ENCODE measurements around the gene CAMK2G. TPM values are rescaled to one million over a fixed set of nuclear protein-coding genes. Genes with fewer than 3 reads are reported as not detected.

The CAMK2G gene
- polyA plus RNA-seq, 3 donors: 1.7 to 60.7 (median 3.0) TPM

GRCh38 chr10:73908853-73909539, 34.6 kb upstream of the CAMK2G start:
- Histone ChIP-seq H3K4me2 (replicated peaks; ENCODE audit: extremely low read depth, low read length, poor library complexity, severe bottlenecking) (peak overlapping the region; percentile 24), H3K27me3 (ENCODE audit: control insufficient read depth in 2 of 2, insufficient read depth in 2 of 2, low read length in 2 of 2) (peaks cover 0 to 5% of the 10 kb centered on the region in 2 donors), H3K27ac (ENCODE audit: low read depth in 1 of 2, low read length in 2 of 2) (peak overlapping the region; percentile 41 to 47), H4K20me1 (ENCODE audit: insufficient read depth, low read length) (peaks cover 4% of the 10 kb centered on the region), H3K9ac (ENCODE audit: insufficient read depth, low read length, poor library complexity, severe bottlenecking) (no peak overlapping the region), H3K4me3 (replicated peaks in 1 of 3; ENCODE audit: low read depth in 2 of 3, low read length in 3 of 3) (no peak overlapping the region), H3K9me3 (replicated peaks in 1 of 2; ENCODE audit: control insufficient read depth in 1 of 2, insufficient read depth in 1 of 2, low read length in 2 of 2) (no peaks in the 10 kb centered on the region), H3K4me1 (ENCODE audit: control insufficient read depth in 1 of 2, insufficient read depth in 2 of 2, low read length in 2 of 2) (peaks cover 66 to 74% of the 10 kb centered on the region in 2 donors), H2AFZ (ENCODE audit: insufficient read depth, low read depth, low read length, poor library complexity, severe bottlenecking) (no peak overlapping the region), H3K36me3 (replicated peaks in 1 of 2; ENCODE audit: control insufficient read depth in 1 of 2, insufficient read depth in 2 of 2, low read length in 2 of 2) (no peaks in the 10 kb centered on the region), H3K79me2 (ENCODE audit: insufficient read depth, low read length) (peaks cover 29% of the 10 kb centered on the region)
- H3K9me3 Mint-ChIP-seq: no peaks in the 10 kb centered on the region
- peak overlapping the region in 1 of 2 donors; percentile 30 for H3K4me3 Mint-ChIP-seq
- intact Hi-C loops (cut with micrococcal nuclease): loop anchor here in 1 of 2 donors (10.0 kb wide), 1 partner anchor 86 kb away; the partner anchor contains the start of gene VCL
- H3K27me3 Mint-ChIP-seq (ENCODE audit: low read depth in 3 of 3): peaks cover 6 to 17% (median 12%) of the 10 kb centered on the region in 3 donors
- H3K4me1 Mint-ChIP-seq: peaks cover 72% of the 10 kb centered on the region
- TF ChIP-seq CTCF (IDR thresholded peaks at IDR 0.05): no peak
- peaks cover 7 to 10% of the 10 kb centered on the region in 2 donors for H3K36me3 Mint-ChIP-seq
- peak; percentile 93 to 100 (median 93) for DNase-seq
- H3K27ac Mint-ChIP-seq: peak overlapping the region; percentile 57 to 95 (median 88)
- WGBS (ENCODE audit: insufficient coverage): 0% methylated on average over 6 of the region's 10 CpGs

- H3K36me3 ChIP-seq (replicated peaks in 1 of 2; ENCODE audit: control insufficient read depth in 1 of 2, insufficient read depth in 2 of 2, low read length in 2 of 2): no peaks in the 10 kb centered on the region
- DNase-seq: peak; percentile 83 to 97 (median 93)
- H2AFZ ChIP-seq (ENCODE audit: insufficient read depth, low read depth, low read length, poor library complexity, severe bottlenecking): no peak overlapping the region
- H3K4me3 ChIP-seq (replicated peaks in 1 of 3; ENCODE audit: low read depth in 2 of 3, low read length in 3 of 3): peak overlapping the region in 1 of 3 experiments; percentile 36
- peak overlapping the region; percentile 34 to 84 for H3K27ac ChIP-seq (ENCODE audit: low read depth in 1 of 2, low read length in 2 of 2)
- H4K20me1 ChIP-seq (ENCODE audit: insufficient read depth, low read length): peaks cover 4% of the 10 kb centered on the region
- peak overlapping the region; percentile 50 for H3K4me2 ChIP-seq (replicated peaks; ENCODE audit: extremely low read depth, low read length, poor library complexity, severe bottlenecking)
- H3K4me1 ChIP-seq (ENCODE audit: control insufficient read depth in 1 of 2, insufficient read depth in 2 of 2, low read length in 2 of 2): peaks cover 66 to 74% of the 10 kb centered on the region in 2 donors
- Mint-ChIP-seq H3K36me3 (peaks cover 2% of the 10 kb centered on the region in 2 donors), H3K27me3 (ENCODE audit: low read depth in 3 of 3) (peaks cover 6 to 17% (median 12%) of the 10 kb centered on the region in 3 donors), H3K27ac (peak overlapping the region; percentile 85 to 95 (median 88)), H3K4me3 (peak overlapping the region; percentile 57 to 83), H3K9me3 (no peaks in the 10 kb centered on the region), H3K4me1 (peaks cover 74% of the 10 kb centered on the region)
- intact Hi-C loops (cut with micrococcal nuclease): loop anchor here in 1 of 2 donors (2.0 to 10.0 kb wide), 2 partner anchors 19 to 87 kb away; partner anchors contain the start of gene VCL
- 0% methylated on average over 1 of the region's 6 CpGs for WGBS (ENCODE audit: insufficient coverage)
- H3K9ac ChIP-seq (ENCODE audit: insufficient read depth, low read length, poor library complexity, severe bottlenecking): peak overlapping the region; percentile 27
- peaks cover 0 to 5% of the 10 kb centered on the region in 2 donors for H3K27me3 ChIP-seq (ENCODE audit: control insufficient read depth in 2 of 2, insufficient read depth in 2 of 2, low read length in 2 of 2)
- H3K9me3 ChIP-seq (replicated peaks in 1 of 2; ENCODE audit: control insufficient read depth in 1 of 2, insufficient read depth in 1 of 2, low read length in 2 of 2): no peaks in the 10 kb centered on the region
- H3K79me2 ChIP-seq (ENCODE audit: insufficient read depth, low read length): peaks cover 19% of the 10 kb centered on the region
- TF ChIP-seq CTCF (IDR thresholded peaks at IDR 0.05): no peak
These were observed 33.6 kb upstream of the CAMK2G start for GRCh38 chr10:73907841-73908517.
